Muscle of leg (tissue), 11 donors: ENCODE data around the gene ARHGAP18. TPM values are rescaled to one million over a fixed set of nuclear protein-coding genes. Genes with fewer than 3 reads are reported as not detected.
A peak's percentile ranks its signal among the peaks of the same experiment; 100 is the strongest.

Source experiments
- DNase-seq: peaks from one replicate; pipeline ENCODE4 v3.0.0; 2013
- H3K27ac ChIP-seq: one replicate; pipeline ENCODE4 v1.5.1; 2013; ENCODE audit warnings: mild to moderate bottlenecking, low read length, control low read depth
- H3K27me3 ChIP-seq: one replicate; pipeline ENCODE4 v1.6.1; 2013; ENCODE audit warnings: low read length; ENCODE audit not compliant: control insufficient read depth, insufficient read depth
- H3K36me3 ChIP-seq: one replicate; pipeline ENCODE4 v1.6.1; 2013; ENCODE audit warnings: low read length; ENCODE audit not compliant: control insufficient read depth, insufficient read depth
- H3K4me1 ChIP-seq: one replicate; pipeline ENCODE4 v1.6.1; 2013; ENCODE audit warnings: low read length; ENCODE audit not compliant: control insufficient read depth, insufficient read depth
- H3K4me3 ChIP-seq: one replicate; pipeline ENCODE4 v1.5.1; 2013; ENCODE audit warnings: low read length, control low read depth
- H3K9me3 ChIP-seq: replicated peaks from 2 replicates; pipeline ENCODE4 v1.6.1; 2013; ENCODE audit warnings: low read depth, low read length; ENCODE audit not compliant: control insufficient read depth
- WGBS: methylation state at CpG from one replicate; pipeline ENCODE4 v1.1.5; 2013; ENCODE audit warnings: missing lambda C conversion rate; ENCODE audit not compliant: insufficient coverage; 5-methylcytosine and 5-hydroxymethylcytosine counted together
- polyA plus RNA-seq, 8 donors: library from polyadenylated mRNA; unstranded; fragments of 120-200 nt; gene quantifications; one replicate each; pipeline versions ENCODE4 v1.2.1 to v1.2.3, GENCODE V29; 2013; ENCODE audit warnings: inconsistent platforms in 1 of 8, low replicate concordance in 1 of 8; ENCODE audit not compliant: insufficient read length in 8 of 8, insufficient read depth in 1 of 8
- total RNA-seq: library from RNA; stranded (reverse); fragments of 120-200 nt; gene quantifications from one replicate; pipeline ENCODE4 v1.2.4, GENCODE V29; 2013

ARHGAP18 gene
- total and polyA plus RNA-seq, 9 donors: 14.2 to 22.8 (median 18.5) TPM

DNA sequence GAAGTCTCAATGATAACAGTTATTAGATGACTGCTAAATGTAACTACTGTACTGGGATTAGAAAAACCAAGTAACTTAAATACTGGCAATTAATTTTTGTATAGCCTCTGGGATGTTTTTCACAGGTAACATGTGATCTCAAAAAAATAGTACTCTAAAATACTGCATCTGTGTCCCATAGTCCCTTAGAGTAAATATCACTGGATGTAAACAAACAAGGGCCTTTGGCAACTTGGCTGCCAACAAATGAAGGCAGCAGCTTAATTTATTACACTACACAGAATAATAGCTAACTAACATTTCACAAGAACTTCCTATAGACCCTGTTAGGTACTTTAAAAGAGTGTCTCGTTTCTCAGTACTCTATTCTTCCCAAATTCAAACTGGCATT lies 14.0 kb downstream of the ARHGAP18 start:
- H3K27me3 ChIP-seq: no peaks in the 10 kb centered on the region
- no peak for DNase-seq
- H3K36me3 ChIP-seq: no peaks in the 10 kb centered on the region
- peaks cover 2% of the 10 kb centered on the region for H3K4me1 ChIP-seq
- H3K9me3 ChIP-seq: no peaks in the 10 kb centered on the region
- no CpG with 5 or more reads among the region's 1 CpG for WGBS
- H3K27ac ChIP-seq: no peak overlapping the region
- no peak overlapping the region for H3K4me3 ChIP-seq

DNA sequence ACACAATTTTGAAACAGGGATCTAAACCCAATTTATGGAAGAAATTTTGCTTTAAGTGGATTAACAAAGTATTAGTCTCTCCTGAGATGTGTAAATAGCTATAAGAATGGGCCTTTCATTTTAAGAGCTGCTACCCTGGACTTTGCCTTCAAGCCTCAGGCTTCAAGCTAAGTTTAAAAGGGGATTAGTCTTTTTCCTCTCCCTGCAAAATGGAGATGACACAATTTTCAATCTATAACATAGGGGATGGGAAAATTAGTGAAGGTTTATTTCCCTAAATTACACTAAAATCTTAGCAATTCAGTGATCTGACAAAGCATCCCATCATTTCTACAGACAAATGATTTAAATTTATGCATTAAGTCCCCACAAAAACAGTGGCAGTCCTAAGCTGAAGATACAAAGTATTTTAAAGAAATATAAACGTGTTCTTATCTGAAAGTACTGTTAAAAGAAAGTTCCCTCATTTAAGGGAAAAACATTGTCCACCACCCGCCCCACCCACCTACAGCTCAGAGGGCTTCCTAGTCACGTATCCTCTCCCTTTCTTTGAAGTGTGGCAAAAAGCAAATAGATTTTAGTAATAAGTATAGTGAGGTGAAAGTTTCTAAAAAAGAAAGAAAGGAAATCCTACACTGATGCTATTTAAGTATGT lies 14.5 kb downstream of the ARHGAP18 start:
- Histone ChIP-seq H3K27me3 (no peaks in the 10 kb centered on the region), H3K4me3 (no peak overlapping the region), H3K27ac (no peak overlapping the region), H3K9me3 (no peaks in the 10 kb centered on the region), H3K4me1 (peaks cover 2% of the 10 kb centered on the region), H3K36me3 (no peaks in the 10 kb centered on the region)
- DNase-seq: no peak
- no CpG with 5 or more reads among the region's 3 CpGs for WGBS

DNA sequence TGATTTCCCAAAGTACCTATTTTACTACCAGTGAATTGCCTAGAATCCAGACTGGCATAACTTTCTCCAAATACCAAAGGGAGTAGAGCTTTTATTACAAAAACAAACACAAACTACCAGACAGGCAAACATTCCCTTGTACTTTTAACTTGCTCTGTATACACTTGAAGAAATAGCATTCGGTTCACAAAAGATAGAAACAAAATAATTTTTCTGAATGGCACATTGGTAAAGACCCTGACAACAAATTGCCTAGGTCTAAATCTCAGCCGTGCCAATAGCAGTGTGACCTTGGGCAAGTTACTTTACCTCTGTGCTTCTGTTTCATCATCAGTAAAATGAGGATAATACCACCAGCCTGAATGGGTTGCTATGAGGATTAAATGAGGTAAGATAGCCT lies 15.9 kb downstream of the ARHGAP18 start:
- WGBS: 100% methylated on average over 1 of the region's 2 CpGs
- no peak overlapping the region for H3K27ac ChIP-seq

DNA sequence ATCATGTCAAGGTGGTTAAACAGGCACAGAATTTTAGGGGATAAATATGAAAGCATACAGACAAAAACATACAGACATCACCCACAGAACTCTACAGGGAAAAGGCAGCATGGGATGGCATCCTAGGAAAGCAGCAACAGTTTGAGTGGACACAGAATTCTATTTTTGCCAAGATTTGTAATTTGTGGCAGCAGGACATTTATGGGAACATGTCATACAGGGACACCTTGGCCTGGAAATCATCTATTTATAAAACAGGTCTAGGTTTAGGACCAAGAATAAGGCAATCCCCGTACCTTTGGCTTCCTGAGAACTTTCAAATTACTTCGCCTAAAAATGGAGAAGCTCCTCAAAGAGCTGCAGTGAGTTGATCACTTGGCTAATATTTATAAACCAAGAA lies 17.5 kb downstream of the ARHGAP18 start:
- Histone ChIP-seq H3K4me3 (no peak overlapping the region), H3K27ac (no peak overlapping the region), H3K4me1 (peaks cover 2% of the 10 kb centered on the region), H3K36me3 (no peaks in the 10 kb centered on the region), H3K9me3 (no peaks in the 10 kb centered on the region), H3K27me3 (no peaks in the 10 kb centered on the region)
- WGBS: no CpG with 5 or more reads among the region's 2 CpGs
- DNase-seq: no peak

More for the DNA sequence above, 15.9 kb downstream of the ARHGAP18 start:
- DNase-seq: no peak
- H3K4me1 ChIP-seq: peaks cover 2% of the 10 kb centered on the region
- H3K27me3 ChIP-seq: no peaks in the 10 kb centered on the region
- no peak overlapping the region for H3K4me3 ChIP-seq
- H3K9me3 ChIP-seq: no peaks in the 10 kb centered on the region
- no peaks in the 10 kb centered on the region for H3K36me3 ChIP-seq

DNA sequence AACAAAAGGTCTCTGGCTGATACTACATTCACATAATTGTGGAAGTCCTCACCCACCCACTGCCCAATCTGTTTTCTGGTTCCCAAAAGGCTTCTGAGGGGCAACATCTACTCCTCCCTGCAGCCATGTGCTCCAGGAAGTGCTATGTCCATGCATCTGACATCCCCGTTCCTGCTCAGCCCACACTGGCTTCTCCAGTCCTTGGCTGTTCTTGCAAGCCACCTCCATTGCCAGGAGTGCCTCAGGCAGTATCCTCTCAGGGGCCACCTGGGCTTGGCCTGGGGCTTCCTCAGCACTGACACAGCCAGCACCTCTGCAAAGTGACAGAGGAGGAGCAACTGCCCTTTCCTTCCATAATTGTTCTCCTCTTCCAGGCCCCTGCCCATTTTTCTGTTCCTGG lies 18.3 kb downstream of the ARHGAP18 start:
- WGBS: 44% methylated on average over 1 of the region's 1 CpG
- DNase-seq: no peak
- H3K27me3 ChIP-seq: no peaks in the 10 kb centered on the region
- H3K27ac ChIP-seq: no peak overlapping the region
- no peak overlapping the region for H3K4me3 ChIP-seq
- no peaks in the 10 kb centered on the region for H3K36me3 ChIP-seq
- no peaks in the 10 kb centered on the region for H3K9me3 ChIP-seq
- H3K4me1 ChIP-seq: peaks cover 4% of the 10 kb centered on the region

GRCh38 chr6:129691043-129691640 lies 18.8 kb downstream of the ARHGAP18 start:
- Histone ChIP-seq H3K4me1 (peaks cover 6% of the 10 kb centered on the region), H3K9me3 (no peaks in the 10 kb centered on the region), H3K4me3 (no peak overlapping the region), H3K27ac (no peak overlapping the region), H3K27me3 (no peaks in the 10 kb centered on the region), H3K36me3 (no peaks in the 10 kb centered on the region)
- DNase-seq: no peak
- no CpG with 5 or more reads among the region's 5 CpGs for WGBS

DNA sequence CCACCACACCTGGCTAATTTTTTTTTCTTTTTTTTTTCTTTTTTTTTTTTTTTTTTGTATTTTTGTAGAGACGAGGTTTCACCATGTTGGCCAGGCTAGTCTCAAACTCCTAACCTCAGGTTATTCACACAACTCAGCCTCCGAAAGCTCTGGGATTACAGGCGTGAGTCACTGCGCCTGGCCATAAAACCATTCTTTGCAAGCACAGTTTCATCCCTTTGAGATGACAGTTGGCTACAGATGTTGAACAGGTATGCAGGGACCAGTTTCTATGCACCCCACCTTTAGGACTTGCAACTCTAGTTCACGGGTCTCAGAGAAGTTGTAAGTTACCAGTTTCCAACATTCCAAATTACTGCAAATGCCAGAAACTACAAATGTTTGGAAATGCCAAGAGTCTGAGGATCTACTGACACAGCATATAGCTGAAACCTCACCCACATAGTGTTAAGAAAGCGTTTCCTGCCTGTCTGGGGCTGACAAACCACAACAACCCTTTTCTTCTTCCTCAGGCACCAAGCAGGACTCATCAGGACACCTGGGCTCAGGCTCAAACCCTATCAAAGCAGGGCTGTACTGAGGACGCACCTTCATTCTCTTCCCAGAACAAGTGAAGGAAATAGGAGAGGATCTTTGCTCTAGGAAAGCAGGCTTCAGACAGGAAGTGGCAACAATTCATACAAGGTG lies 22.9 kb downstream of the ARHGAP18 start:
- no peaks in the 10 kb centered on the region for H3K36me3 ChIP-seq
- H3K4me3 ChIP-seq: no peak overlapping the region
- no peaks in the 10 kb centered on the region for H3K27me3 ChIP-seq
- H3K4me1 ChIP-seq: peaks cover 11% of the 10 kb centered on the region
- 75% methylated on average over 1 of the region's 7 CpGs for WGBS
- H3K9me3 ChIP-seq: no peaks in the 10 kb centered on the region
- H3K27ac ChIP-seq: no peak overlapping the region
- DNase-seq: peak; percentile 60

GRCh38 chr6:129685662-129686031 lies 24.3 kb downstream of the ARHGAP18 start:
- DNase-seq: peak; percentile 74
- no CpG with 5 or more reads among the region's 5 CpGs for WGBS
- no peaks in the 10 kb centered on the region for H3K27me3 ChIP-seq
- H3K4me1 ChIP-seq: peaks cover 9% of the 10 kb centered on the region
- H3K4me3 ChIP-seq: no peak overlapping the region
- no peaks in the 10 kb centered on the region for H3K9me3 ChIP-seq
- no peaks in the 10 kb centered on the region for H3K36me3 ChIP-seq
- peak overlapping the region; percentile 61 for H3K27ac ChIP-seq

DNA sequence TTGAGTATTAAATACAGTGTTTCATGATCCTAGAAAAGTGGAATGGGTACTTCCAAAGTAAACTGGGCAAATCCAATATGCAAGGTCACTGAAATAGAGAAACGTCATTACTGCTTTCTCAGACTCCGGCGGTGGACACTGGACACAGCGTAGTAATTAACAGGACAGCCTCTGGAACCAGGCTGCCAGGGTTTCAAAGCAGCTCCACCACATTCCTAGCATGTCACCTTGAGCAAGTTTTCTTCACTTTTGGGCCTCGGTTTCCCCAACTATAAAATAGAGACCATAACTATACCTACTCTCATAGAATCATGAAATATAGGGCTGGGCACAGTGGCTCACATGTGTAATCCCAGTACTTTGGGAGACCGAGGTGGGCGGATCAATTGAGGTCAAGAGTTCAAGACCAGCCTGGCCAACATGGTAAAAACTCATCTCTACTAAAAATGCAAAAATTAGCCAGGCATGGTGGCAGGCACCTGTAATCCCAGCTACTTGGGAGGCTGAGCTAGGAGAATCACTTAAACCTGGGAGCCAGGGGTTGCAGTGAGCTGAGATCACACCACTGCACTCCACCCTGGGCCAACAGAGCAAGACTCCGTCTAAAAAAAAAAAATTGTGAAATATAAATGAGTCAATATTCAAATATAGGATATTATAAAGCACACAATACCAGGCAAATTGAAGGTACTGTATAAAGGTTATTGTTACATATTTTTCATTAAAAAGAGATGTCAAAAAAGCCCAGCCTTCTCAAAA lies 24.9 kb downstream of the ARHGAP18 start:
- no peaks in the 10 kb centered on the region for H3K9me3 ChIP-seq
- H3K27me3 ChIP-seq: no peaks in the 10 kb centered on the region
- H3K36me3 ChIP-seq: no peaks in the 10 kb centered on the region
- H3K4me1 ChIP-seq: peaks cover 12% of the 10 kb centered on the region
- peak overlapping the region; percentile 65 for H3K27ac ChIP-seq
- DNase-seq: no peak
- WGBS: 98% methylated on average over 5 of the region's 8 CpGs
- no peak overlapping the region for H3K4me3 ChIP-seq

DNA sequence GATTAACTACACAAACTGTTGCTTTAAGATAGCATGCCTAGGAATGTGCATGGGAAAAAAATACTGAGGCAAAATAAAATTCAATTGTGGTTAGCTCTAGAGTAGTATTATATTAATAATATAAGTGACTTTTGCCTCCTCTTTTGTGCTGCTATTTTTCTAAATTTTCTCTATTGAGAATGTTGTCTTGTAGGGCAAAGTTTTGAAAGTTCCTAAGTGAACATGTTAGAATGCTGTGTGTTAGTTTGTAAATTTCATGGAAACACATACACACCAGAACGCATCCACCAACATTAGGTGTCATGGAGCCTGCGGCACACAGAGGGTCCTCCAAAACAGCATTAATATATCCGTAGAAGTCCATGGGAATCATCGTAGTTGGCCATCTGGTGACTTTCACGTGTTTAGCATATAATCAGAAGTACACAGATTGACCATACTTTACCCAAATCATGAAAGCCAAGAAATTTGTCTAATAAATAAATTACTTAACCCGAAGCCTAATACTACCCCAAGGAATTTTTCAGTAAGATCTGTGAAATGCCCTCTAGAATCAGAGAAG lies 25.6 kb downstream of the ARHGAP18 start:
- Histone ChIP-seq H3K27me3 (no peaks in the 10 kb centered on the region), H3K4me1 (peaks cover 12% of the 10 kb centered on the region)
- WGBS: 80% methylated on average over 1 of the region's 6 CpGs

More for the DNA sequence above, 25.6 kb downstream of the ARHGAP18 start:
- Histone ChIP-seq H3K9me3 (no peaks in the 10 kb centered on the region), H3K4me3 (no peak overlapping the region), H3K27ac (peak overlapping the region; percentile 65), H3K36me3 (no peaks in the 10 kb centered on the region)
- DNase-seq: no peak
